Esophagus muscularis mucosa (tissue), 4 donors: ENCODE data around the gene CD34. TPM values are rescaled to one million over a fixed set of nuclear protein-coding genes. Genes with fewer than 3 reads are reported as not detected.

ENCODE experiments used
- DNase-seq: peaks from one replicate; pipeline ENCODE4 v3.0.0-alpha.2; 2017; ENCODE audit errors: extremely low spot score
- H3K27ac ChIP-seq, 4 donors: fragments of 200-600 bp; sonication (generic); replicated peaks in 1 of 4; 1 replicate in 3 of 4; 2 replicates in 1 of 4; pipeline ENCODE4 v1.5.1; 2016 to 2019; ENCODE audit warnings: mild to moderate bottlenecking in 1 of 4
- H3K27me3 ChIP-seq, 4 donors: fragments of 200-600 bp; sonication (generic); one replicate each; pipeline versions ENCODE4 v1.5.1 to v1.6.0; 2016 to 2019
- H3K36me3 ChIP-seq, 4 donors: fragments of 200-600 bp; sonication (generic); one replicate each; pipeline ENCODE4 v1.5.1; 2016 to 2019
- H3K4me1 ChIP-seq, 4 donors: fragments of 200-600 bp; sonication (generic); one replicate each; pipeline ENCODE4 v1.5.1; 2016 to 2019
- H3K4me3 ChIP-seq, 4 donors: fragments of 200-600 bp; sonication (generic); 1 replicate in 2 of 4; 2 replicates in 2 of 4; pipeline ENCODE4 v1.5.1; 2016 to 2019; ENCODE audit warnings: mild to moderate bottlenecking in 4 of 4, moderate library complexity in 1 of 4
- H3K9me3 ChIP-seq, 4 donors: fragments of 200-600 bp; sonication (generic); 1 replicate in 3 of 4; 2 replicates in 1 of 4; pipeline ENCODE4 v1.5.1; 2016 to 2019
- CTCF ChIP-seq, 3 experiments: fragments of 200-600 bp in 2 of 3; fragments of 450-650 bp in 1 of 3; sonication (generic) in 2 of 3; IDR thresholded peaks; one replicate each; pipeline ENCODE4 v1.5.1; 2017 to 2019; ENCODE audit warnings: antibody characterized with exemption in 3 of 3, mild to moderate bottlenecking in 2 of 3, moderate library complexity in 1 of 3
- EP300 ChIP-seq: sonication (generic); formaldehyde crosslinking; IDR thresholded peaks from one replicate; pipeline ENCODE4 v1.6.1; 2017; ENCODE audit warnings: antibody characterized with exemption
- POLR2A ChIP-seq: fragments of 450-650 bp; IDR thresholded peaks from one replicate; pipeline ENCODE4 v1.6.1; 2017; ENCODE audit warnings: antibody characterized with exemption, moderate library complexity, mild to moderate bottlenecking, low read depth
- POLR2AphosphoS5 ChIP-seq, 2 donors: sonication (generic); formaldehyde crosslinking; IDR thresholded peaks; one replicate each; pipeline ENCODE4 v1.6.1; 2017; ENCODE audit warnings: antibody characterized with exemption in 2 of 2
- WGBS: methylation state at CpG from one replicate; pipeline ENCODE4 v1.1.5; 2018; 5-methylcytosine and 5-hydroxymethylcytosine counted together
- intact Hi-C: fragments of 100-400 bp; cut with DNase I; formaldehyde crosslinking; loops from one replicate; pipeline ENCODE4 v1.15.1; 2023
- total RNA-seq, 4 donors: library from RNA; depleted of rRNA; stranded (reverse); fragments of >200 nt; gene quantifications; one replicate each; pipeline versions ENCODE4 v1.1.0 to v1.2.1, GENCODE V29; 2016

CD34 gene
- total RNA-seq, 4 donors from 2014 or later, result 70.2 to 136 (median 93.3) TPM

- Histone ChIP-seq H3K27ac (peak overlapping the region; percentile 21 to 75 (median 52)), H3K4me3 (no peak overlapping the region), H3K9me3 (no peaks in the 10 kb centered on the region), H3K4me1 (peaks cover 40 to 70% (median 63%) of the 10 kb centered on the region in 4 donors), H3K27me3 (no peaks in the 10 kb centered on the region), H3K36me3 (peaks cover 0 to 36% (median 0%) of the 10 kb centered on the region in 4 donors)
- TF ChIP-seq EP300 (no peak), POLR2AphosphoS5 (IDR thresholded peaks at IDR 0.05) (peak in 1 of 2 donors; percentile 30)
- intact Hi-C loops, result no loop called here
- WGBS, result 57% methylated on average over 5 of the region's 5 CpGs
- no peak for DNase-seq
These were observed 18.2 kb downstream of the CD34 start for GRCh38 chr1:207892764-207893163.

- Histone ChIP-seq H3K36me3 (peaks cover 0 to 39% (median 6%) of the 10 kb centered on the region in 4 donors), H3K4me3 (no peak overlapping the region), H3K27me3 (no peaks in the 10 kb centered on the region), H3K4me1 (peaks cover 47 to 80% (median 73%) of the 10 kb centered on the region in 4 donors), H3K27ac (peak overlapping the region; percentile 68 to 75 (median 73)), H3K9me3 (no peaks in the 10 kb centered on the region)
- intact Hi-C loops, result no loop called here
- 92% methylated on average over 6 of the region's 6 CpGs for WGBS
- no peak for TF ChIP-seq POLR2AphosphoS5 (IDR thresholded peaks at IDR 0.05)
- no peak for TF ChIP-seq POLR2A
- TF ChIP-seq EP300, result no peak
- no peak for TF ChIP-seq CTCF (IDR thresholded peaks at IDR 0.05)
- no peak for DNase-seq
These were observed 19.8 kb downstream of the CD34 start for GRCh38 chr1:207891148-207891547.

- Histone ChIP-seq H3K9me3 (no peaks in the 10 kb centered on the region), H3K4me1 (peaks cover 56 to 89% (median 80%) of the 10 kb centered on the region in 4 donors), H3K36me3 (peaks cover 0 to 31% (median 6%) of the 10 kb centered on the region in 4 donors), H3K27ac (peak overlapping the region; percentile 68 to 75 (median 73)), H3K4me3 (peak overlapping the region in 1 of 4 donors; percentile 10), H3K27me3 (no peaks in the 10 kb centered on the region)
- WGBS, result 28% methylated on average over 3 of the region's 4 CpGs
- intact Hi-C loops, result no loop called here
- no peak for DNase-seq
- TF ChIP-seq POLR2AphosphoS5 (IDR thresholded peaks at IDR 0.05) (peak; percentile 68 to 73), POLR2A (no peak), EP300 (no peak), CTCF (IDR thresholded peaks at IDR 0.05) (no peak)
These were observed 20.7 kb downstream of the CD34 start for GRCh38 chr1:207890136-207890738.

GRCh38 chr1:207888652-207889051 lies 22.3 kb downstream of the CD34 start:
- Histone ChIP-seq H3K27me3 (no peaks in the 10 kb centered on the region), H3K27ac (peak overlapping the region; percentile 68 to 75 (median 73)), H3K9me3 (no peaks in the 10 kb centered on the region), H3K4me1 (peaks cover 71 to 100% (median 91%) of the 10 kb centered on the region in 4 donors), H3K4me3 (no peak overlapping the region), H3K36me3 (peaks cover 0 to 36% (median 6%) of the 10 kb centered on the region in 4 donors)
- 78% methylated on average over 5 of the region's 5 CpGs for WGBS
- intact Hi-C loops, result no loop called here
- DNase-seq, result no peak
- TF ChIP-seq POLR2A (no peak), EP300 (no peak), POLR2AphosphoS5 (IDR thresholded peaks at IDR 0.05) (peak in 1 of 2 donors; percentile 24), CTCF (IDR thresholded peaks at IDR 0.05) (peak in 1 of 3 experiments; percentile 14)

GRCh38 chr1:207887542-207888201 lies 23.3 kb downstream of the CD34 start:
- H3K36me3 ChIP-seq, result peaks cover 0 to 36% (median 6%) of the 10 kb centered on the region in 4 donors
- WGBS, result 73% methylated on average over 19 of the region's 19 CpGs
- no peaks in the 10 kb centered on the region for H3K9me3 ChIP-seq
- peaks cover 76 to 96% (median 84%) of the 10 kb centered on the region in 4 donors for H3K4me1 ChIP-seq
- H3K4me3 ChIP-seq, result no peak overlapping the region
- DNase-seq, result no peak
- intact Hi-C loops, result no loop called here
- TF ChIP-seq CTCF (IDR thresholded peaks at IDR 0.05), result no peak
- no peak for TF ChIP-seq EP300
- TF ChIP-seq POLR2AphosphoS5 (IDR thresholded peaks at IDR 0.05), result no peak
- no peak for TF ChIP-seq POLR2A
- H3K27ac ChIP-seq, result peak overlapping the region; percentile 68 to 75 (median 73)
- no peaks in the 10 kb centered on the region for H3K27me3 ChIP-seq
